ENCODE results near the gene HIPK4. TPM values are rescaled to one million over a fixed set of nuclear protein-coding genes. Genes with fewer than 3 reads are reported as not detected.
"Not testable (repeated sequence)": the region's sequence is repeated elsewhere in the genome, so short reads cannot be mapped to it uniquely, and the experiment has no call there.

HIPK4 gene
- total RNA-seq (under 0.01 TPM), polyA plus RNA-seq (0.07 TPM)
- long read RNA-seq, donor 1, result 0 reads
- long read RNA-seq, donor 2, result 0 reads
- long read RNA-seq, donor 3, result 0 reads
- long read RNA-seq, donor 4, result 0 reads
- long read RNA-seq, donor 5, result 0 reads
- long read RNA-seq, donor 6, result 0 reads
- long read RNA-seq, donor 7, result 0 reads
- long read RNA-seq, donor 8, result 0 reads
- long read RNA-seq, donor 9, result 0 reads
- long read RNA-seq, donor 10, result 0 reads

- Histone ChIP-seq H3K4me3 (ENCODE audit: low read length in 2 of 2) (no peak within 1 kb of the TSS), H3K27me3 (ENCODE audit: control insufficient read depth in 2 of 2, insufficient read depth in 1 of 2, low read length in 1 of 2) (no peaks in the 10 kb centered on the region), H3K4me1 (ENCODE audit: control insufficient read depth in 2 of 2, insufficient read depth in 2 of 2, low read length in 2 of 2) (no peaks in the 10 kb centered on the region), H3K27ac (ENCODE audit: low read depth in 1 of 2, low read length in 1 of 2) (no peak within 1 kb of the TSS), H3K9me3 (ENCODE audit: control insufficient read depth in 2 of 2, insufficient read depth in 1 of 2, low read length in 1 of 2) (no peaks in the 10 kb centered on the region), H3K36me3 (ENCODE audit: control insufficient read depth in 2 of 2, insufficient read depth in 2 of 2, low read length in 1 of 2) (no peaks in the 10 kb centered on the region)
- WGBS, result 95% methylated on average over 10 of the region's 10 CpGs
- DNase-seq (ENCODE audit: low read depth in 6 of 9, low spot score in 9 of 9), result no peak
These were observed at the start of gene HIPK4 for GRCh38 chr19:40390084-40390742. HIPK4 (minus strand) TSS chr19:40390181; CDS start chr19:40389902, 279 bp downstream.

GRCh38 chr19:40438284-40438683, 48.3 kb upstream of the HIPK4 start:
- no peak overlapping the region for H3K27ac ChIP-seq (ENCODE audit: low read depth in 1 of 2, low read length in 1 of 2)
- DNase-seq (ENCODE audit: low read depth in 6 of 9, low spot score in 9 of 9), result no peak
- peaks cover 13 to 24% of the 10 kb centered on the region in 2 donors for H3K4me1 ChIP-seq (ENCODE audit: control insufficient read depth in 2 of 2, insufficient read depth in 2 of 2, low read length in 2 of 2)
- peaks cover 19 to 22% of the 10 kb centered on the region in 2 donors for H3K36me3 ChIP-seq (ENCODE audit: control insufficient read depth in 2 of 2, insufficient read depth in 2 of 2, low read length in 1 of 2)
- no peaks in the 10 kb centered on the region for H3K9me3 ChIP-seq (ENCODE audit: control insufficient read depth in 2 of 2, insufficient read depth in 1 of 2, low read length in 1 of 2)
- no peaks in the 10 kb centered on the region for H3K27me3 ChIP-seq (ENCODE audit: control insufficient read depth in 2 of 2, insufficient read depth in 1 of 2, low read length in 1 of 2)
- H3K4me3 ChIP-seq (ENCODE audit: low read length in 2 of 2), result no peak overlapping the region
- 99% methylated on average over 3 of the region's 3 CpGs for WGBS

GRCh38 chr19:40433391-40434216, 43.6 kb upstream of the HIPK4 start:
- peak in 5 of 9 donors; percentile 39 to 75 (median 51) for DNase-seq (ENCODE audit: low read depth in 6 of 9, low spot score in 9 of 9)
- Histone ChIP-seq H3K36me3 (ENCODE audit: control insufficient read depth in 2 of 2, insufficient read depth in 2 of 2, low read length in 1 of 2) (no peaks in the 10 kb centered on the region), H3K9me3 (ENCODE audit: control insufficient read depth in 2 of 2, insufficient read depth in 1 of 2, low read length in 1 of 2) (no peaks in the 10 kb centered on the region), H3K4me1 (ENCODE audit: control insufficient read depth in 2 of 2, insufficient read depth in 2 of 2, low read length in 2 of 2) (peaks cover 10 to 17% of the 10 kb centered on the region in 2 donors), H3K4me3 (ENCODE audit: low read length in 2 of 2) (peak overlapping the region; percentile 38 to 76), H3K27me3 (ENCODE audit: control insufficient read depth in 2 of 2, insufficient read depth in 1 of 2, low read length in 1 of 2) (no peaks in the 10 kb centered on the region), H3K27ac (ENCODE audit: low read depth in 1 of 2, low read length in 1 of 2) (peak overlapping the region; percentile 88 to 91)
- 6% methylated on average over 50 of the region's 50 CpGs for WGBS

- Histone ChIP-seq H3K4me1 (ENCODE audit: control insufficient read depth in 2 of 2, insufficient read depth in 2 of 2, low read length in 2 of 2) (peaks cover 10 to 17% of the 10 kb centered on the region in 2 donors), H3K27ac (ENCODE audit: low read depth in 1 of 2, low read length in 1 of 2) (peak overlapping the region in 1 of 2 donors; percentile 88)
- DNase-seq (ENCODE audit: low read depth in 6 of 9, low spot score in 9 of 9); H3K36me3 ChIP-seq (ENCODE audit: control insufficient read depth in 2 of 2, insufficient read depth in 2 of 2, low read length in 1 of 2); H3K27me3 ChIP-seq (ENCODE audit: control insufficient read depth in 2 of 2, insufficient read depth in 1 of 2, low read length in 1 of 2); H3K4me3 ChIP-seq (ENCODE audit: low read length in 2 of 2); H3K9me3 ChIP-seq (ENCODE audit: control insufficient read depth in 2 of 2, insufficient read depth in 1 of 2, low read length in 1 of 2): not testable (repeated sequence)
- WGBS, result 95% methylated on average over 7 of the region's 7 CpGs
These were observed 42.8 kb upstream of the HIPK4 start for GRCh38 chr19:40432760-40433159.

- H3K4me1 ChIP-seq (ENCODE audit: control insufficient read depth in 2 of 2, insufficient read depth in 2 of 2, low read length in 2 of 2), result peaks cover 10 to 17% of the 10 kb centered on the region in 2 donors
- H3K4me3 ChIP-seq (ENCODE audit: low read length in 2 of 2), result no peak overlapping the region
- H3K36me3 ChIP-seq (ENCODE audit: control insufficient read depth in 2 of 2, insufficient read depth in 2 of 2, low read length in 1 of 2), result no peaks in the 10 kb centered on the region
- H3K27ac ChIP-seq (ENCODE audit: low read depth in 1 of 2, low read length in 1 of 2), result no peak overlapping the region
- WGBS, result over 99% methylated on average over 3 of the region's 3 CpGs
- no peaks in the 10 kb centered on the region for H3K9me3 ChIP-seq (ENCODE audit: control insufficient read depth in 2 of 2, insufficient read depth in 1 of 2, low read length in 1 of 2)
- no peak for DNase-seq (ENCODE audit: low read depth in 6 of 9, low spot score in 9 of 9)
- peaks cover 0 to 2% of the 10 kb centered on the region in 2 donors for H3K27me3 ChIP-seq (ENCODE audit: control insufficient read depth in 2 of 2, insufficient read depth in 1 of 2, low read length in 1 of 2)
These were observed 41.7 kb upstream of the HIPK4 start for GRCh38 chr19:40431698-40432097.

GRCh38 chr19:40430242-40430641, 40.3 kb upstream of the HIPK4 start:
- H3K27ac ChIP-seq (ENCODE audit: low read depth in 1 of 2, low read length in 1 of 2); H3K27me3 ChIP-seq (ENCODE audit: control insufficient read depth in 2 of 2, insufficient read depth in 1 of 2, low read length in 1 of 2); H3K9me3 ChIP-seq (ENCODE audit: control insufficient read depth in 2 of 2, insufficient read depth in 1 of 2, low read length in 1 of 2); H3K4me3 ChIP-seq (ENCODE audit: low read length in 2 of 2); DNase-seq (ENCODE audit: low read depth in 6 of 9, low spot score in 9 of 9); H3K36me3 ChIP-seq (ENCODE audit: control insufficient read depth in 2 of 2, insufficient read depth in 2 of 2, low read length in 1 of 2): not testable (repeated sequence)
- 99% methylated on average over 10 of the region's 10 CpGs for WGBS
- peaks cover 13 to 22% of the 10 kb centered on the region in 2 donors for H3K4me1 ChIP-seq (ENCODE audit: control insufficient read depth in 2 of 2, insufficient read depth in 2 of 2, low read length in 2 of 2)

- 96% methylated on average over 7 of the region's 7 CpGs for WGBS
- H3K4me1 ChIP-seq (ENCODE audit: control insufficient read depth in 2 of 2, insufficient read depth in 2 of 2, low read length in 2 of 2), result peaks cover 6 to 17% of the 10 kb centered on the region in 2 donors
- not testable (repeated sequence) for H3K27ac ChIP-seq (ENCODE audit: low read depth in 1 of 2, low read length in 1 of 2); H3K4me3 ChIP-seq (ENCODE audit: low read length in 2 of 2); H3K27me3 ChIP-seq (ENCODE audit: control insufficient read depth in 2 of 2, insufficient read depth in 1 of 2, low read length in 1 of 2); DNase-seq (ENCODE audit: low read depth in 6 of 9, low spot score in 9 of 9); H3K36me3 ChIP-seq (ENCODE audit: control insufficient read depth in 2 of 2, insufficient read depth in 2 of 2, low read length in 1 of 2); H3K9me3 ChIP-seq (ENCODE audit: control insufficient read depth in 2 of 2, insufficient read depth in 1 of 2, low read length in 1 of 2)
These were observed 38.2 kb upstream of the HIPK4 start for GRCh38 chr19:40428197-40428596.

GRCh38 chr19:40425450-40426287, 35.7 kb upstream of the HIPK4 start, which contains the start of gene SERTAD1:
SERTAD1 (minus strand) TSS chr19:40425992; CDS start chr19:40423546, 2,446 bp downstream.
- Histone ChIP-seq H3K27ac (ENCODE audit: low read depth in 1 of 2, low read length in 1 of 2) (peak within 1 kb of the TSS; percentile 87 to 94), H3K9me3 (ENCODE audit: control insufficient read depth in 2 of 2, insufficient read depth in 1 of 2, low read length in 1 of 2) (no peaks in the 10 kb centered on the region), H3K4me1 (ENCODE audit: control insufficient read depth in 2 of 2, insufficient read depth in 2 of 2, low read length in 2 of 2) (peaks cover 10 to 22% of the 10 kb centered on the region in 2 donors), H3K4me3 (ENCODE audit: low read length in 2 of 2) (peak within 1 kb of the TSS; percentile 72 to 82), H3K27me3 (ENCODE audit: control insufficient read depth in 2 of 2, insufficient read depth in 1 of 2, low read length in 1 of 2) (peaks cover 0 to 2% of the 10 kb centered on the region in 2 donors), H3K36me3 (ENCODE audit: control insufficient read depth in 2 of 2, insufficient read depth in 2 of 2, low read length in 1 of 2) (peaks cover 6 to 11% of the 10 kb centered on the region in 2 donors)
- DNase-seq (ENCODE audit: low read depth in 6 of 9, low spot score in 9 of 9), result peak; percentile 97 to 100 (median 100)
- WGBS, result under 1% methylated on average over 75 of the region's 75 CpGs
